ENCODE measurements around the gene DMD.

The DMD gene

DNA sequence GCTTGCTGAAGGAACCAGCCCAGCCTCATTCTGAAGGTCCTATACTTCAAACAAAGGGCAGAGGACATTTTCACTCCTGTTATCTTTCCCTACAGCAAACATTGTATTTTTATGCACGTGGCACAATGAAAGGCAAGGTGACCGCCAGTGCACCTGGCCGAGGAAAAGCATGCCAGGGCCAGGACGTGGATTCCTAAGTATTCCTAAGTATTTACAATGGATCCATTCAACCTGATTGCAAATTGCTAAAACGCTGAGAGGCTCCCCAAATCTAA, 2011.6 kb downstream of the DMD start:
- DNase-seq = no peak

DNA sequence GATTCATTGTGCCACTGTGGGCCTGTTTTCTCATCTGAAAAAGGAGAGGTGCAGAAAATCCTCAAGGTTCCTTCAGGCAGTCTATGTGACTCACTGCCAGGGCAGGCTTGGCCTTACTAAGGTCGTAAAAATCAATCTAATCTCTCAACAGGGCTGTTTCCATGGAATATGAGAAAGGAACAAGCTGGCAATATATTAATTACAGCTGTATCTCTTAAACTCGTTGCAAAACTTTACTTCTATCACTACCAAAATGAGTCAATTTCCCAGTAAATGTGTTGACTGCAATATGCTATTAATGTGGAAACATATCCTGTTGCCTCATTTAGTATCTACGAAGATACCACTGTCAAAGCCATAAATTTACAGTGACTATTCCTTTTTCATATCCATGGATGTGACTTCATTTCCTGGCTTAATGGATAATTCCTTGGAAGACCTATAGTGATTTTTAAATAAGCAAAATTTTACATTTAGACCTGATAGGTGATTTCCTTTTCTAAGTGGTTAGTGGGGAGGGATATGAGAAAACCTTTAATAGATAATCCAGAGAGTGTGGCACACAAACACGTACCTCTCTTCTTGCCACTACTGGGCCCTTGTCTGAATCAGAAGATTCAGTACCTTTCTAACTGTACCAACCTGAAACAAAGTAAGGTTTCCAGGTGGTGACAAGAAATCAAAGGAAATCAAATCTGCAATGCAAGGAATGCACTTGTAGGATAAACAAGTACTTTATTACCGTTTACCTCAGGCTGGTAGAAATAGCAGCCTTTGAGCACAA, 2012.1 kb downstream of the DMD start:
- no peak for DNase-seq

DNA sequence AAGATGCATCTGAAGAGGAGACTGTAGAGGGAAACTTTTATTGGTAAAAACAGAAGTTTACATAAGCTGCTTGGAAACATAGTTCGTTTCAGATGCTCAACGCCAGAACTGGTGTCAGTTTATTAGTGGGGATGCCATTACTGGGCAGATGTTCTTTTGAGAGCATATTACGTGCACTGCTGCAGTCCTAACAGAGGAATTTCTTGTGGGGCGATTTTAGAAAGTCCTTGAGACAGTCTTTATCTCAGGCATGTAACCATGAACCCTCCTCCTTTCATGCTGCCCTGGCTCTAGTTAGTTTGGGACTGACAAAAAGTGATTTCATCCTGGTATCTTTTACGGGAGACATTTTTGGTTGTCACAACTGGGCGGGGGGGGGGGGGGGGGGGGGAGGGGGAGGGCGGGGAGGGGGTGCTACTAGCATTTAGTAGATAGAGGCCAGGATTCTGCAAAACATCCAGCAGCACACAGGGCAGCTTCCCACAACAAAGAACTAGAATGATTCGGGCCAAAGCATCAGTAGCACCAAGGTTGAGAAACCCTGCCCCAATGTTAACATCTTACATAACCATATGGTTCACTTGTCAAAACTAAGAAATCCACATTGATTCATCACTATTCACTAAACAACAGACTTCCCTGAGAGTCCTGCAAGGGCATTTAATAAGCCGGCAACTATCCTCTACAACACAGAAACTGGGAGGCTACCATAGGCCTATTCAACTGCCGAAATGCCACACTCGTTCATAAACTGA, 2021.0 kb downstream of the DMD start:
- DNase-seq = no peak

DNA sequence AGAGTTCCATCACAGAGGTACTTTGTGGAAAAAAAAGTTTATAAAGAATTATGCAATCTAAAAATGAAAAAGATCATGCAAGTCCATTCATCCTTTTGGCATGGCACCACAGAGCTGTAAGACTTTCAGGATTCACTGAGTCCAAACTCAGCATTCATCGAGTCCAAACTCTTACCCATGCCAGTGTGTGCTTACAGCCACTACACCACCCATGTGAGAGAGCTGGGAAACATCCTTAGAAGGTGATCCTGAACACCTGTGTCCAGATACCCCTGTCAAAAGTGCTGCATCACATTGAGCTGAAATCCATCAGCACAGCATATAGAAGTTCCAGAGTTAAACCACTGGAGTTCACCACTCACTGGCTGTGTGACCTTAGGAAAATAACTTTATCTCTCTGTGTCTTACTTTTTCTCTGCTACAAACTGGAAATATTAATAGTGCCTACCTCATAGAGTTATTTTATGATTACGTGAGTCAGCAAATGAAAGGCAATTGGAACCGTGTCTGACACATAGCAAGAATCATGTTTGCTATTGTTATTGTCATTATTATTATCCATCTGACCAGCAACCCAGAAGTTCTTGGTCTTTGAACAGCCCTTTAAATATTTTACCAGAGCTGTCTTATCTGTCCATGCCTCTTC, 2024.5 kb downstream of the DMD start:
- DNase-seq = no peak

DNA sequence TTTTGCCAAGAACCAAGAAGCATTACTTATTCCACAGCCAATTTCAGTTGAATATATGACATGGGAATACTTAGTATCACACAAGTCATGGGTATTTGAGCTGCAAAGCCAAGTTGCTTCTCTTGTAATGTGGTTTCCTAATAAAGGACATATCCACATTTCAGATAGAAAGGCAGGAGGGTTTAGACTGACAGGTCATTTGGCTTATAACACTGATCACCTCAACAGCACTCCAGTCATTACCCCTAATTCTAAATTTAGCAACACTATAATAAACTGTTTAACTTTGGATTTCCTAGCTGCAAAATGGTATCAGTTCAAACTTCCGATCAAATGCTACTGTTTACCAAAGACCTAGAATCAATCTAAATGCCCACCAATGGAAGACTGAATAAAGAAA, 2025.5 kb downstream of the DMD start:
- no peak for DNase-seq

DNA sequence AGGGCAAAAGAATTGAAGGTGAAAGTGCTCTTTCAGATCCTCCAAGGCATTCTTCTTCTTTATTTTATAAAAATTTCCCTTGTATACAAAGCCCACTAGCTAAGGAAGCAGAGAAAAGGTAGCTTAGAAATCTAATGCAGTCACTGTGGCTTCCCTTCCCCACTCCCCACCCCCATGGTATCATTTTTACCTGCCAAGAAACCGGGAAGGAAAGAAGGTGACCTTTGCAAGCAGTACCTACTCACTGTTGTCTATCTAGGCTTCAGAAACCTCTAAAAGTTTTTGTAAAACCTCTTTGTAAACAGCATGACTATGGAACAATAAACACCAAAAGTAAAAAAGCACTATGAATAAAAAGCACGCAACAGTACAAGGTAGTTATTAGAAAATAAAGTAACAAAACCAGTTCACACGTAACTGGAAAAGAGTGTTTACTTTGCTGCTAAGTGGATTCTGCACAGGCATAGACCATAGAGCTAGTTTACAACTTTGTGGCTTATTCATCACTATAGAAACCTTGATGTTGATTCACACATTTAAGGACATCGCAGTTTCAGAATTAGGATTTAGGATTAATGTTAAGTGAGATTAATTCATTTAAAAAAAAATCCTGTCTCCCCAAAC, 2029.9 kb downstream of the DMD start:
- no peak for DNase-seq

DNA sequence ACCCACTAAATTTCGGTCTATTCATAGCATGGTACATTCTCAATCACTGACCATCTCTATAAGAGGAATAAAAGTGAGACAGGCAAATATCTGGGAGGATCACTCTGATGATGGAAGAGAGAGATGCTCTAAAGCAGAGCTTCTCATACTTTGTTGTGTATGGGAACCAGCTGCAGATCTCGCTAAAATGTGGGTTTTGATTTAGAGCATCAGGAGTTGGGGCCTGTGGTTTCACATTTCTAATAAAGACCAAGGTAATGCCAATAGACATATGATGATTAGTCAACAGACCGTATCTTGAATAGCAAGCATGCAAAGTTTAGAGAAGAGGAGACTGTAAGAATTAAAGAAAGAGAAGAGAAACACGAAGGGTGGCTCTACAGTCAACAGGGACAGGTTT, 2032.1 kb downstream of the DMD start:
- no peak for DNase-seq

DNA sequence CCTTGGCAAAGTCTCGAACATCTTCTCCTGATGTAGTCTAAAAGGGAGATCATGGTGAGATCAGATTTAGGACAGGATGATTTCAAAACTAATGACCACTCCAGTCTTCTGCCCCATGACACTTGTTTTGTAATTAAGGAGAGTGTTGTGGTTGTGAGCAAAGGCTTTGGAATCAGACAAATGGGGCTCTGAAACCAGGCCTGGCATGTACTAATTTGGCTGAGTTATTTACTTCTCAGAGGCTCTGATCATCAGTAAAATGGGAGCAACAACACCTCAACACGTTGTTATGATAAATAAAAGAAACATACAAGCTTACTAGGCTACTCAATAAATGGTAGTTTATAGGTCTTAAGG, 2032.6 kb downstream of the DMD start:
- no peak for DNase-seq

DNA sequence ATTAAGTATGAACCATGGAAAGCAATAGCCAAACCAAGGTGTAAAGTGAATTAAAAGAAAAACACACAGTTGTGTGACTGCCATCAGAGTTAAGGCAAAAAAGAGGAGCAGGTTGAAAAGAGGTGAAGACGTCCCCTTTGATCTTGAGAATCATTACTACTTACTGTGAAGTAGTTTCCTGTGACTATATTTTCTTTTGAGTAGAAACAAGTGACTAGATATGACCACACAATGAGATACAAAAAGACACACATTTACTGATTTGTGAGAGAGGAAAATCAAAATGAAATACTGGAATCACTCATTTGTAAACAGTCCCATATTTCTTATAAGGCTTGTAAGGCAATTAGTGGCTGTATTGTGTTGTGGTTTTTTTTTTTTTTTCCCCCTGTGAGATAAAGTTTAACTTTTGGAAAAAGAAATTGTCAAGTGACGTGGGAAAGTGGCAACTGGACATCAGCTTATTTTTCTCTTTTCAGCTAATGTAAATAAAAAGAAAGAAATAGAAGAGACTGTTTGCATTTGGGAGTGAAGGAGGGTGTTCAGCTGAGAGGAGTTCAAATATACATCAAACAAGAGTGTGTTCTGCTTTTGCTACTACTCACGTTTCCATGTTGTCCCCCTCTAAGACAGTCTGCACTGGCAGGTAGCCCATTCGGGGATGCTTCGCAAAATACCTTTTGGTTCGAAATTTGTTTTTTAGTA, 2033.1 kb downstream of the DMD start:
- DNase-seq = no peak

DNA sequence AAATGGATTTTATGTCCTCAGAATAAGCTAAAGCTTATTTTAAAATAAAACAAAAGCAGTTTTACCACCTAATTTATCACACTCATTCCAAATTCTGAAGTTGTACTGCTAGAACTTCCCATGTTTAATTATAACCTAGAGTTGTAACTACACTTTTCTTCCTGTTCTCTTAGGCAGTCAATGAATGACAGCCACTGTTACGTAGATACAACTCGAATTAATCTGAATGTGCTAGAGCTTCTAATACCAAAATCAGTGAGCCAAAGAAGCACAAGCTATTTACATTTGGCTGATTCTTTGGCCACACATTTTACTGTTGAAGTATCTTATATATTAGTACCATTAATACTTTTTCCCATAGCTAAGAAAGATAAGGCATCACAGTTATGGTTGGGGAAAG, 2040.6 kb downstream of the DMD start:
- DNase-seq = no peak

DNA sequence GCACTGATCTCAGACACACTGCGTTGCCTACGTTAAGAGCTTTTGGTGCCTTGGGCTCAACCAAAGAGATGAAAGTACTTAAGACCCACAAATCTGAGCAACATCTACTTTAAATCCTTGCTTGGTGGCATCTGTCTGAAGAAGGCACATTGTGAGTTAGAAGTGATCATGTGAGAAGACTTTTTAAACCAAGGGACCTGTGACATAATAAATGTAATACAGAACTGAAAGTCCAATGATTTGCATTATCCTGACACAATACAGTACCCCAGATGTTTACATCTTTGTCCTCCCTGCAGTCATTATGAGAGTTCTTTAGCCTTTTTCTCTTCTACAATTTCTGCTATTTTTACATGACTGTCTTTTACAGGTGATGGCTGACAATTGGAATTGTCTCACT, 2042.8 kb downstream of the DMD start:
- DNase-seq = no peak

DNA sequence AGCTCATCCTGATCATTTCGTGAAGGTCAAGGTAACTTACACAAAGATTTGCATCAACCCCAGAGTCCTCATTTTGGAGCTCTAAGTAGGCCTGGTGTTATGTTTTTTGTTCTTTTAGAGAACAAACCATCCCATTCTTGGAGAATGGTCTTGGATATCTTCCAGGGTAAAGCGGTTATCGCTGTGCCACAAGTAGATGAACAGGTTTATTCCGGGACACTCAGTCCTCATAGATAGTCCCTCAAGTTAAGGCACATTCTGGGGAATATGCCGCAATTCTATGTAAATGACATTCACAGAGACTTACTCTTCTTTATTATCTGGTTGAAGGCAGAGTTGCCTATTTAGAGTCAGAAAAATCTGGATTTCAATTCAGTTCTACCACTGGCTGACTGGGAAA, 2044.5 kb downstream of the DMD start:
- DNase-seq = no peak

DNA sequence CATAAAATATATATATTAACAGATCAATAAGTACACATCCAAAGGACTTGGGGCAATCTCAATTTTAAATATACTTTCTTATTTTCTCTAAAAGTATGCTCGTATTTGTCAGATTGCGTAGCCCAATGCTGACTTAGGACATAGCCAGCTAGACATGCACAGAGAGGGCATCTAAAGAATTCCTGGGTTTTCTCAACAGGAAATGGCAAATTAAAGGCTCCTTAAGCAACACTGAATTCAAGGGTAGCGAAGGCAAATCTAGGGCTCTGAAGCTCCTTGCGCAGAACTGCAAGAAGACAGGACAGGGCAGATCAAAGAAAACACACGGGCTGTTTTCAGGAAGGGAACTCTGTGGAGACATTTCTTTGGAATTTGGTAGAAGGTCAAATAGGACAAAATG, 2044.9 kb downstream of the DMD start:
- no peak for DNase-seq

DNA sequence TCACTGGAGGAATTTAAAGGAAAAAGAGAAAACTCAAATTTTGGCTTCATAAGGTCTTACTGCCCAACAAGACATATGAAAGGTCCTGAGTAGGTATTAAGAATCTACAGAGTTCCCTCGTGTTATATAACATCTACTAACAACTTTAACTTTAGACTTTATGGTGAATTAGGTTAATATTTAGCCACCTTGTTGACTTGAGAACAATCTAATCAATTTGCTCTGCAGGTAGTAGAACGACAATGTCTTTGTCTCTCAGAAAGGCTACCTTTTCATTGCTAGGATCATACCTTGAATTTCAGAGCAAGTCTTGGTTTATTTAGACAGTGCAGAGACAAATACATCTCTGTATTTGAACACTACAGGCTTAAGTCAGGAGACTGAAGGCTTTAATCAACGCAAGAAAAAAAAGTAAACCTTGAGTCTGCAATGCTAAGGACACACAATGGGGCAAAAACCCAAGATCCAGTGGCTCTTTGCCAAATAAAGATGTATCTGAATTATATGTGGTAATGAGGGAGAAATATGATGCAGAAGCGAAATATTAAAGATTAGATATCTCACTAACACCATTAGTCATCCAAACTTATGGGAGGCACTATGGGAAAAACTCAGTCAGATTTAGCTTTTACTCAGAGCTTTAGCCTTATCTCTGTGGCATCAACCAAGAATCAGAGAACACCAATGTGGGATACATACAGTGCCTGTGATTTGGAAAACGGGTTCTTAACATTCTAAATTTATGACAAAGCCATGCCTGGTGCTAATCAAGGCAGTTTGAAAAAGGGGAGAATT, 2045.9 kb downstream of the DMD start:
- no peak for DNase-seq

DNA sequence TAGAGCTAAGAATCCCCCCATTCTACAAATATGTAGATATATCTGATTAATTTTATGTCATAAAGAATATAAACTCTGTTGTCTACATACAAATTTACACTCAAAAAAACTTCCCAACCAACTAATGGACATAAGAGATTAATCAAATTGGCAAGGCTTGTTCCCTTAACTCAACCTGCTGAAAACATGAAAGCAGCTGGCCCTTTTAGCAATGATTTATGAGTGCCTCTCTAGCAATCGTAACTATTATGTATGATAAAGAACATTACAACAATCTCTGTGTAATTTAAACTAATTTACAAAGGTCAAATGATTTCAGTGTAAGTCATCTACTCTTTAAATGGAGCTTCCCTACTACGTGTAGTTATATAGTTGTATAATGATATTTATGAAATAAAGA, 2056.4 kb downstream of the DMD start:
- no peak for DNase-seq

DNA sequence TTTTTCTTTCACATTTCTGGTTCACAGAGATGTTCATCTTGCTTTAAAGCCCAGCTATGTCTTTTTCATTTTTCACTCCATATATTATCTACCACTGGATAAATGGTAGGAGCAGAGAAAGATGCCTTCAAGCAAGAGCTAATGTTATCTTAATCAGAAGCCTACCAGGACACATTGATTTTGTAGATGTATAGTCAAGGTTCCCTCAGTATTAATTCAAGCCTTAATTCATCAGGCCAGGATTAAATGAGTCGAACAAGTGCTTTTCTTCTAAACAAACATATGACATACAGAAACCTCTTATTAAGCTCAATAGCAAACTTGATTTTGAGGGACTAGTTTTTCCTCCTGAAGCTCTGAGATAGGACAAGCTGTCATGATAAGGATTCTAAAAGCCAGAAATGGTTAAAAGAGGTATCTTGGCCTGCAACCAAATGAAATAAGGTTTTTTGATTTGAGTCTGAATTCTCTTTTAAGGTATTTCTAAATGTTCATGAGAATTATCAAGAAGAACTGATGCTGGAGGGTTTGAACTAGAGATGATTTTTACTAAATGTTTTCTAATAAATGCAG, 2057.8 kb downstream of the DMD start:
- DNase-seq = no peak

DNA sequence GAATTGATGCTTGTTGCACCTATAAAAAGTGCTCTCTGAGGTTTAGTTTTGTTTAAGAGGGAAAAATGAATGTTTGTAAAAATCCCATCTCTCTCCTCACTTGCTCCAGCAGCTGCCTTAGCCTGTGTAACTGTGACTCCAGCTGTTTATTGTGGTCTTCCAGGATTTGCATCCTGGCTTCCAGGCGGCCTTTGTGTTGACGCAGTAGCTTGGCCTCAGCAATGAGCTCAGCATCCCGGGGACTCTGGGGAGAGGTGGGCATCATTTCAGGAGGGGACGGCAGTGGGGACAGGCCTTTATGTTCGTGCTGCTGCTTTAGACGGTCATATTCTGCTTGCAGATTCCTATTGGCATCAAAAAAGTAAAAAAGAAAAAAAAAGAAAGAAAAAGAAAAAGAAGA, 2064.2 kb downstream of the DMD start:
- DNase-seq = no peak

DNA sequence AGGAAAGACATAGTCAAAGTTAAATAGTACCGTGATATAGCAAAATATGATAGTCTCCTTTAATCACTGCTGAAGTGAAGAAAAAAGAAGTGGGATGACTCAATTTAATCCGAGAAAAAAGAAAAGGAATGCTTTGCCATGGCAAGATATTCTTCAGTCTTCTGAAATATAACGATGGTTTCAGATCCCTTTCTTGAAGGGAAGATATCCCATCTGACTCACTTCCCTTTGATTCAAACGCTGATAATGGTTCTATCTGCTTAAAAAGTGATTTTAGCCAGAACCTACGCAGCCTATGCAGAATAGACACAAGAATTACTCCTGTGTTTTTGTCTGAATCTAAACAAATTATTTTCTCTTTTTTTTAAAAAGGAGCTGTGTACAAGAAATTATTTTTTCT, 2071.4 kb downstream of the DMD start:
- no peak for DNase-seq

DNA sequence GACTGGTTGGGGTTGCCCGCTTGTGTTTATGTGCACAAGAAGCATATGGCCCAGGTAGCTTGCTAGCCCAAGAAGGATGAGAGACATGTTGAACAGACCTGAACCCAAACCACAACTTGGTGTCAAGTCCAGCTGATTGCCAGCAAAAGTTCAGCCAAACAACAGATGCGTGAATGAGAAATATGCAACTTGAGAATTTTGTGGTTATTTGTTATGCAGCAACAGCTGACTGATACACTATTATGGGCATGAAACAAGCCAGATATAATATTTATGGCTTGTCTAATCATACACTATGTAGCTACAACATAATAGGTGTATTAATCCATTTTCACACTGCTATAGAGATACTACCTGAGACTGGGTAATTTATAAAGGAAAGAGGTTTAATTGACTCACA, 2073.2 kb downstream of the DMD start:
- no peak for DNase-seq

DNA sequence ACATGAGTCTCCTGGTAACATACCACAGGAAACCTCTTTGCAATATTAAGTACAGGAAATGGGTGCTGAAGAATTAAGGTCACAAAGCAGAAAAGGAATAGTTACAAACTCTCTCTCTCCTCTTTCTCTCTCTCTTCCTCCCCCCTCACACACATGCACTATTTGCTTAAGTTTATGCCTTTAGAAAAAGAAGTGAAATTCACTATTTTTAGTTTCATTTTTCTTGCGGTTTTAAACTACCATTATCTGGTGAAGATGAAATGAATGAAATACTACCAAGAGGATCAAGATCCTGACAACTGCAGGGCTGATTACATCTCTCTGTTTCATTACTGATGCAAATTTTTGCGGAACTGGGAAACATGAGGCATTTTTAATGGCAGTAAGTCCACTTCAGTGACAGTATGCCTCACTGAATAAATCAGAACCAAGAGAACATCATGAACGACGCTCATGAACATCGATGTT, 2075.2 kb downstream of the DMD start:
- no peak for DNase-seq

DNA sequence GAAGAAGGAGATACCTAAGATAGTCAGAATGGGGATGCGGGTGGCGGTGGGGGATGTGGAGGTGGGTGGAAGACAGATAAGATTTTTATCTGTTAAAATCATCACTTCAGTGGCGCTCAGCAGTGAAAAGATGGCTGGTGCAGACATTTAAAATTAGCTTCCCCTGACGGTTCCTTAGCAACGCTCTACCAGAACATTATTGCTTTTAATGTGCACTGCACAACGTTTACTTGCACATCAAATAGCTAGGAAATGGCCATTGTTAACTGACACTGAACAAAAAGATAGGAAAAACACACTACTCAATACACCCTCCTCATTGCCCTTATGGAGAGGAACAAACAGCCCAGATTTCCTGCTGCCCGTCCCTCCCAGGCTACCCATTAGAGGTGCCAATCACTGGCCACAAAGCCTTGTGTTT, 2078.5 kb downstream of the DMD start:
- no peak for DNase-seq

Data from GF-D8 (cell line).